ENCODE measurements around the gene UNC93B1.
"Not testable (repeated sequence)": the region's sequence is repeated elsewhere in the genome, so short reads cannot be mapped to it uniquely, and the experiment has no call there.

Gene UNC93B1

DNA sequence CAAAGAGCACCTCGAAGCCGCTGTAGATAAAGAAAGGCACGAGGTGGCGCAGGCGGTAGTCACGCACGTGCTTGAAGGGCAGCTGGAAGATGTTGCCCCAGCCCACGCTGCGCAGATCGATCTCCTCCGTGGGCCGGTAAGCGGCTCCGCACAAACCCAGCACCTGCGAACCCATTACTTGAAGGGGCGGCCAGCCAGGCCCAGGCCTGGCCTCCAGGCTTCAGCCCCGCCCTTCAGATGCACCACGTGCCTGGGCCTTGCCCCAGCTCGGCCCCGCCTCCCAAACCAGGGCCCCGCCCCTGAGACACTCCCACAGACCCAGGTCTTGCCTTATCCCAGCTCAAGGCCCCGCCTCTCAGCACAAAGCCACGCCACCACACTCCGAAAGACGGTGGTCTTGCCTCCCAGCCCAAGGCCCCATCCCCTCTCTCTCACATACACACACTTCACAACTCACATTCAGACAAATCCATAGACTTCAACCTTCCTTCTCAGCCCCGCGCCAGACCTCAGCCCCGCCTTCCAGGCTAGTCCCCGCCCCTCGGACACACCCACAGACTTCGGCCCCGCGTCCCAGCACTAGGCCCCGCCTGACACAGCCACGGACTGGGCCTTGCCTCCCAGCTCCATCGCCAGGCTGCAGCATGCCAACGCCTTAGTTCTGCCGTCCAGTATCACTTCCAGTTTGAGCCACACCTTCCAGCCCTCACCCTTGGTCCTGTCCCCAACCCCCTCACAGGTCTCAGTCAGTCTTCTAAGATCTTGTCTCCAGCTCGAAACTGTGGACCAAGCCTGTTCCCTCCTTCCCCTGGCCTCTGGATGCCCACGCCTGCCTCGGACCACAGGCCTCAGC, 7.0 kb downstream of the UNC93B1 start:
- FAIRE-seq (no peak), DNase-seq (ENCODE audit: extremely low spot score, insufficient read length, low read depth) (no peak)

- FAIRE-seq (no peak), DNase-seq (ENCODE audit: extremely low spot score, insufficient read length, low read depth) (no peak)
These were observed 7.8 kb downstream of the UNC93B1 start for GRCh38 chr11:67996051-67996450.

DNA sequence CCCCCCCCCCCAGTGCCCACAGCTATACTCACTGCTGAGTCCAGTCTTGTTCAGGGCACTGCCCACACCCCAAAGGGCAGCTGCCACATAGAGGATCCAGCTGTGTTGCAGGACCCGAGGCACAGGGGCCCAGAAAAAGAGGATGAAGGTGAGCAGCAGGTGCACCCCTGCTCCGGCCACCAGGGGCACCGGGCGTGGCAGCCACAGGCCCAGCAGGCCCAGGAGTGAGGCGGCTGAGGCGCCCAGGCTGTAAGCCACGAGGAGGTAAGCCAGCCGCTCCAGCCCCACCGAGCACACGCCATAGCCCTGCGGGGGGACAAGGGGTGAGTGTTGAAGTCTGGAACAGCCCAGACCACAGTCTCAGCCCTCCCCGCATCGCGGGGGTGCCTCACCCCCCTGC, 8.3 kb downstream of the UNC93B1 start:
- not testable (repeated sequence) for FAIRE-seq; DNase-seq (ENCODE audit: extremely low spot score, insufficient read length, low read depth)

DNA sequence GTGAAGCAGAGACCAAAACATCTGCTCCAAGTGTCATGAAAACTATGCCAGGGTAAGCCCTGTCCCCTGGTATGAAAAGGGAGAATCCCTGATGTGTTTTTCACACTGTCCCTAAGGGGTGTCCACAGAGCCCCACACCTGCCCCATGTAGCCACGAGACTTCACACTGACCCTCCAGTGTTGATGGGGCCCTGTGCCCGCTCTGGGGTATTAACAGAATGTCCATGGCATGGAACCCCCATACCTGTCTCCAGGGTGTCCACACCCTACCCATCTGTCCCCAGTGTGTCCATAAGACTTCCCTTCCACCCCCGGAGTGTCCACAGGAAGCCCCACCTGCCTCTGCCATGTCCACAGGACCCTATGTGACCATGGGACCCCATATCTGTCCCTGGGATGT, 8.8 kb downstream of the UNC93B1 start:
- not testable (repeated sequence) for DNase-seq (ENCODE audit: extremely low spot score, insufficient read length, low read depth); FAIRE-seq

DNA sequence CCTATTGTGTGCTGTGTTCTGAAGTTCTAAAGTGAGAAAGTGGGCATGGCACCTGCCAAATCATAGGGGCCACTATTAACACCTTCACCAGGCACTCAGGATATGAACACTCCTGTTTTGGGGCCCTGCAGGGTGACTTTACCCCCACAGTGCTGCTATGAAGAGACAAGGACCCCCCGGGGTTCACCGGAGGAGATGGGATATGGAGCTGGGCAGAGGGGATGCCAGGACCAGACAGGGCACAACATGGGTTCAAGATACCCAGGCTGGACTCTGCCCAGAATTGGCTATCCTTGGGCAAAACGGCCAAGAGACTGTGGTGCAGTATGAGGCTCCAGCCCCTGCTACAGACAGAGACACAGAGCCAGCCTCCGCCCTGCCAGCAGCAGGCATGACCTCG, 9.5 kb downstream of the UNC93B1 start:
- FAIRE-seq; DNase-seq (ENCODE audit: extremely low spot score, insufficient read length, low read depth): not testable (repeated sequence)

DNA sequence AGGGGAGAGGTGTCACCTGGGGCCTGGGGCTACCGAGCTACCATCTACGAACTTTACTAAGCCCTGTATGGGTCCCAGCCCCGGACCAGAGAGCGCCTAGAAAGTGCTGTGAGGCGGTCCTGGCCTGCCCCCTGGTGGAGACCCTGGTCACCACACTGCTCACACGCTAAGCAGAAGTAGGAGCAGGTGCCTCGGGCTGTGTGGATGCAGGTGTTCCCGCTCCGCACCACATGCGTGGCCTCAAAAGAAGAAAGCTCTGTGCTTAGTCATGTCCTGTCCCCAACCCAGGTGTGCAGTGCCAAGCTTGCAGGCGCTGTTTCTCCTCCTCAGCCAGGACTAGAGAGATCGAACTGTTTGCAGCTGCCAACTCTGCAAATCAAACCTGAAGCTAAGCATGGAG, 10.1 kb downstream of the UNC93B1 start:
- not testable (repeated sequence) for FAIRE-seq; DNase-seq (ENCODE audit: extremely low spot score, insufficient read length, low read depth)

DNA sequence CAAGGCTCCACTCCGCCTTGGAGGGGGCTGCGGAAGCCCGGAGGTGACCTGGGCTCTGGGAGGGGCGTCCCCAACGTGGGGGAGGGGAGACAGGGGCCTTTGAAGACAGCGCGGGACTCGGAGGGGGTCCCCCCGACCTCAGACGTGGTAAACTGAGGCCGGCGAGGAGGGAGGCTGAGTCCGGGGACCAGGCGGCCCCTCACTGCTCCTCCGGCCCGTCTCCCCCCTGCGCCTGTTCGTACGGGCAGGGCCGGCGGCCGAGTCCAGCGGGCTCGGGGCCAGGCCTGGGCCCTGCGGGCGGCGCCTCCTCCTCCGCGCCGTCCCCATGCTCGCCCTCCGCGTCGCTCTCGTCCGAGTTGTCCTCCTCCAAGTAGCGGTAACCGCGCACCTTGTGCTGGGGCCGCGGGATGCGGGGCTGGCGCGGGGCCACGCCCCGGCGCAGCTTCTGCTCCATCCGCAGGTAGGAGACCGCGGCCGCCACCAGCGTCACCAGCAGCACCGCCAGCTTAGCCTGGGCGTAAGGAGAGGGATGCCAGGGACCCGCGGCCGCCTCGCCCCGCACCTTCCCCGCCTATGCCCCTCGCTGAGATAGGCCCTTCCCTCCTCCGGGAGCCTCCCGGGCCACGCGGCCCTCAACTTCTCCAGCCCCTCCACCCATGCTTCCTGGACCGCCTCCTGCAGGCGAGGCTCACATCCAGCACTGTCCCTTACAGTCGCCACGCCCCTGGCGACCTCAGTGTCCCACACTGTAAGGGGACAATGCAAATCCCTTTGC, 12.4 kb downstream of the UNC93B1 start:
- not testable (repeated sequence) for DNase-seq (ENCODE audit: extremely low spot score, insufficient read length, low read depth); FAIRE-seq

GRCh38 chr11:67990546-67991346, 13.2 kb downstream of the UNC93B1 start:
- not testable (repeated sequence) for FAIRE-seq; DNase-seq (ENCODE audit: extremely low spot score, insufficient read length, low read depth)

DNA sequence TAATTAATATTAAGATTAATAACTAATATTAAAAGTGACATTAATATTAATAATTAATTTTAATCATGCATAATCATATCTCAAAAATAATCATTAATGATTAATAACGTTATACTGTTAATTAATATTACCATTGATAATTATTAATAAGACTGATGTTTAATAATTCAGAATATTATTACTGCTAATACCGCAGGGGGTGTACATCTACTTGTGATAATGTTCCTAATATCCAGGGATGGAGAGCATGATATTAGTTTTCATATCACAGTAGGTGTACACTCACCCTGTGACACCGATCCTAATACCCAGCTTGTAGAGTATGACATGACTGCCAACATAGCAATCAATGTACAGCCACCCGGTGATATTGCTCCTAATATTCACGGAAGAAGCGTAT, 18.6 kb downstream of the UNC93B1 start:
- FAIRE-seq; DNase-seq (ENCODE audit: extremely low spot score, insufficient read length, low read depth): not testable (repeated sequence)

- FAIRE-seq: no peak
- DNase-seq (ENCODE audit: extremely low spot score, insufficient read length, low read depth): no peak
These were observed 19.9 kb downstream of the UNC93B1 start for GRCh38 chr11:67983951-67984350.

DNA sequence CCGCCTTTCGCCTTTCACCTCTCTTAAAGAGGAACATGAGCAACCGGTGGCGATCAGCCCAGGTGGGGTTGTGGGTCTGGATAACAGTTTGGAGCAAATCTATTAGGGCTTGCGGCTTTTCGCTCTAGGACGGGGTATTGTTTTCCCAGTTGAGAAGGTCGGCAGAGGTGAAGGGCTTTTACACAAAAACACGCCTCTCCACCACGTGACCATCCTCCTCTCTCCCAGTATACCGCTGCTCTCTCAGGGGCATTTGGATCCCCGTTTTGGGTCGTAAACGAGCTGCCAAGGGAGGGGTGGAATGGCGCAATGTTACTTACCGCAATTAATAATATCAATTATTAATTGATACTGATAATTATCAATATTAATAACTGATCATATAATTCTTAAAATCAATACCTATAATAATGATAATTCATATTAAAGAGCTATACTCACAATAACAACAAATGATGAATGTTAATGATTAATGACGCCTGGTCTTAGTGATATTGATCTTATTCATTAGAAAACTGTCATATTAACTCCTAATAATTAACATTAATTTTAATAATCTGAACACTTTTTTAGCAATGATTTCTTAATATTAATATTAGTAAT, 21.5 kb downstream of the UNC93B1 start:
- not testable (repeated sequence) for FAIRE-seq; DNase-seq (ENCODE audit: extremely low spot score, insufficient read length, low read depth)

GRCh38 chr11:67981226-67981625, 22.7 kb downstream of the UNC93B1 start:
- DNase-seq (ENCODE audit: extremely low spot score, insufficient read length, low read depth); FAIRE-seq: not testable (repeated sequence)

DNA sequence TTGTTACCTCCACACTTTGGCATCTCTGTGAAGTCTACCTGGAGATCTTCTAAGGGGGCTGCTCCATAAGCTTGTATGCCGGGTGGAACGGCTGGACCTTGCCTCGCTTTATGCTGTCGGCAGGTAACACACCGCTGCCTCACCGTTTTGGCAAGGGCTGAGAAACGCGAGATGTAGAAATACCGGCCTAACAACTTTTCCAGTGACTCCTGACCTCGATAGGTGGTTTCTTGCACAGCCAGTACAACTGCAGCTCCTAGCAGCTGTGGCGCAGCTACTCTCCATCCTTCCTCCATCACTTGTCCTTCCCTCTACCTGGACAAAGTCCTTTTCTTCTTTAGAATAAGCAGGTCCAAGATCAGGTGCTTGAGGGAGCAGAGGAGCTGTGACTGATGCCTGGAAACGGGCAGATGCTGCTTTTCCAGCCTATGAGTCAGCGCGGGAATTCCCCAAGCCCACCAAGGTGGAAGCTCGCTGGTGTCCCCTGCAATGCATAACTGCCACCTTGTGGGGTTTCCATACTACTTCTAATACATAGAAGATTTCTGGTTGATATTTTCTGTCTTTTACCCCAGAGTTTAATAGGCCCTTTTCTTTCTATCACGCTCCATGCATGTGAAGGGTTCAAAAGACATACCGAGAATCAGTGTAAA, 25.0 kb downstream of the UNC93B1 start:
- not testable (repeated sequence) for FAIRE-seq; DNase-seq (ENCODE audit: extremely low spot score, insufficient read length, low read depth)

- FAIRE-seq; DNase-seq (ENCODE audit: extremely low spot score, insufficient read length, low read depth): not testable (repeated sequence)
These were observed 29.2 kb downstream of the UNC93B1 start for GRCh38 chr11:67974746-67975145.

DNA sequence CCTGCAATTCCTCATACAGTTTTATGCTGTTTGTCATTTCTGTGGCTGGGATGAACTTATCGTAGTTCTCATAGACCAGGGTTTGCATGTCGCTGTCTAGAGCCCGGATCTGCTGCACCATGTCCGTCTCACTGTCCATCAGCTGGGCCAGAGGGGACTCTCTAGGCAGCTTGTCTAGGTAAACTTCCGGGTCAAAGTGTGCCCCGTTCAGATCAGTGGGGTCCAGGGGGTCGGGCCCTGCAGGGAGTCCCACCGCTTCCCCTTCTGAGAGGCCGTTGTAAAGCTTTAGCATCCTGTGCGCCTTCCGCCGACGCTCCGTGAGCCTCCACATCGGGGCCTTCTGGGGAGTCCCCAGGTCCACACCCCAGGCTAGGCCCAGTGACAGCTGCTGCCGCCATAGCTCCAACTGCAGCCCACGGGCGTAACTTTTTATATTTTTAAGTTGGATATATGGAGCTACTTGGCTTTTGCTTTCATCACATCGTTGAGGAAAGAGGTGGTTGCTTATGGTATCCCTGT, 38.0 kb downstream of the UNC93B1 start:
- not testable (repeated sequence) for FAIRE-seq; DNase-seq (ENCODE audit: extremely low spot score, insufficient read length, low read depth)

GRCh38 chr11:67964746-67965145, 39.2 kb downstream of the UNC93B1 start:
- FAIRE-seq; DNase-seq (ENCODE audit: extremely low spot score, insufficient read length, low read depth): not testable (repeated sequence)

GRCh38 chr11:67963879-67964278, 40.0 kb downstream of the UNC93B1 start:
- not testable (repeated sequence) for FAIRE-seq; DNase-seq (ENCODE audit: extremely low spot score, insufficient read length, low read depth)

- DNase-seq (ENCODE audit: extremely low spot score, insufficient read length, low read depth); FAIRE-seq: not testable (repeated sequence)
These were observed 40.7 kb downstream of the UNC93B1 start for GRCh38 chr11:67963217-67963616.

- FAIRE-seq; DNase-seq (ENCODE audit: extremely low spot score, insufficient read length, low read depth): not testable (repeated sequence)
These were observed 47.7 kb downstream of the UNC93B1 start for GRCh38 chr11:67956236-67956635.

All from GM18507 (cell line).